ENCODE data around the gene NECAB2. TPM values are rescaled to one million over a fixed set of nuclear protein-coding genes. Genes with fewer than 3 reads are reported as not detected.
A peak's percentile ranks its signal among the peaks of the same experiment; 100 is the strongest.

Gene NECAB2
- total RNA-seq, 1 experiment from 2014 or later, result 0.55 TPM

- DNase-seq, result no peak
- no peaks in the 10 kb centered on the region for H3K36me3 ChIP-seq (replicated peaks; ENCODE audit: control insufficient read depth, insufficient read depth, low read length)
- no peaks in the 10 kb centered on the region for H3K27me3 ChIP-seq (ENCODE audit: control insufficient read depth, insufficient read depth, low read length)
- H3K4me3 ChIP-seq (ENCODE audit: insufficient read depth, low read depth, low read length), result no peak overlapping the region
Measured at GRCh38 chr16:84038469-84038868, 70.4 kb downstream of the NECAB2 start.

GRCh38 chr16:84039696-84040095 lies 71.7 kb downstream of the NECAB2 start:
- no peak overlapping the region for H3K4me3 ChIP-seq (ENCODE audit: insufficient read depth, low read depth, low read length)
- no peaks in the 10 kb centered on the region for H3K27me3 ChIP-seq (ENCODE audit: control insufficient read depth, insufficient read depth, low read length)
- no peaks in the 10 kb centered on the region for H3K36me3 ChIP-seq (replicated peaks; ENCODE audit: control insufficient read depth, insufficient read depth, low read length)
- no peak for DNase-seq

- H3K36me3 ChIP-seq (replicated peaks; ENCODE audit: control insufficient read depth, insufficient read depth, low read length), result no peaks in the 10 kb centered on the region
- H3K4me3 ChIP-seq (ENCODE audit: insufficient read depth, low read depth, low read length), result no peak overlapping the region
- DNase-seq, result no peak
- no peaks in the 10 kb centered on the region for H3K27me3 ChIP-seq (ENCODE audit: control insufficient read depth, insufficient read depth, low read length)
Measured at GRCh38 chr16:84040226-84040822, 72.3 kb downstream of the NECAB2 start.

- Histone ChIP-seq H3K36me3 (replicated peaks; ENCODE audit: control insufficient read depth, insufficient read depth, low read length) (no peaks in the 10 kb centered on the region), H3K27me3 (ENCODE audit: control insufficient read depth, insufficient read depth, low read length) (no peaks in the 10 kb centered on the region), H3K4me3 (ENCODE audit: insufficient read depth, low read depth, low read length) (no peak overlapping the region)
- peak; percentile 43 for DNase-seq
Measured at GRCh38 chr16:84040823-84041820, 73.1 kb downstream of the NECAB2 start.

- peak; percentile 50 for DNase-seq
- no peaks in the 10 kb centered on the region for H3K36me3 ChIP-seq (replicated peaks; ENCODE audit: control insufficient read depth, insufficient read depth, low read length)
- H3K4me3 ChIP-seq (ENCODE audit: insufficient read depth, low read depth, low read length), result no peak overlapping the region
- H3K27me3 ChIP-seq (ENCODE audit: control insufficient read depth, insufficient read depth, low read length), result no peaks in the 10 kb centered on the region
Measured at GRCh38 chr16:84041881-84042280, 73.8 kb downstream of the NECAB2 start.

- no peak within 1 kb of the TSS for H3K4me3 ChIP-seq (ENCODE audit: insufficient read depth, low read depth, low read length)
- DNase-seq, result no peak
- H3K27me3 ChIP-seq (ENCODE audit: control insufficient read depth, insufficient read depth, low read length), result no peaks in the 10 kb centered on the region
- H3K36me3 ChIP-seq (replicated peaks; ENCODE audit: control insufficient read depth, insufficient read depth, low read length), result no peaks in the 10 kb centered on the region
Measured at GRCh38 chr16:84042308-84042878, 74.3 kb downstream of the NECAB2 start, which contains the start of gene SLC38A8. TSS of gene SLC38A8 (minus strand) at chr16:84042795. CDS start at chr16:84042157, 638 bp downstream.

GRCh38 chr16:84042879-84043485 lies 74.9 kb downstream of the NECAB2 start:
- Histone ChIP-seq H3K4me3 (ENCODE audit: insufficient read depth, low read depth, low read length) (no peak overlapping the region), H3K27me3 (ENCODE audit: control insufficient read depth, insufficient read depth, low read length) (no peaks in the 10 kb centered on the region), H3K36me3 (replicated peaks; ENCODE audit: control insufficient read depth, insufficient read depth, low read length) (no peaks in the 10 kb centered on the region)
- peak; percentile 85 for DNase-seq

GRCh38 chr16:84043486-84044117 lies 75.6 kb downstream of the NECAB2 start:
- Histone ChIP-seq H3K27me3 (ENCODE audit: control insufficient read depth, insufficient read depth, low read length) (no peaks in the 10 kb centered on the region), H3K36me3 (replicated peaks; ENCODE audit: control insufficient read depth, insufficient read depth, low read length) (no peaks in the 10 kb centered on the region), H3K4me3 (ENCODE audit: insufficient read depth, low read depth, low read length) (no peak overlapping the region)
- peak; percentile 64 for DNase-seq

GRCh38 chr16:84044118-84044488 lies 76.1 kb downstream of the NECAB2 start:
- DNase-seq, result peak; percentile 83
- Histone ChIP-seq H3K27me3 (ENCODE audit: control insufficient read depth, insufficient read depth, low read length) (no peaks in the 10 kb centered on the region), H3K36me3 (replicated peaks; ENCODE audit: control insufficient read depth, insufficient read depth, low read length) (no peaks in the 10 kb centered on the region), H3K4me3 (ENCODE audit: insufficient read depth, low read depth, low read length) (no peak overlapping the region)

GRCh38 chr16:84045001-84045817 lies 77.2 kb downstream of the NECAB2 start:
- DNase-seq, result peak; percentile 58
- H3K4me3 ChIP-seq (ENCODE audit: insufficient read depth, low read depth, low read length), result no peak overlapping the region
- H3K36me3 ChIP-seq (replicated peaks; ENCODE audit: control insufficient read depth, insufficient read depth, low read length), result no peaks in the 10 kb centered on the region
- H3K27me3 ChIP-seq (ENCODE audit: control insufficient read depth, insufficient read depth, low read length), result no peaks in the 10 kb centered on the region

GRCh38 chr16:84045818-84046470 lies 77.9 kb downstream of the NECAB2 start:
- no peak overlapping the region for H3K4me3 ChIP-seq (ENCODE audit: insufficient read depth, low read depth, low read length)
- no peaks in the 10 kb centered on the region for H3K27me3 ChIP-seq (ENCODE audit: control insufficient read depth, insufficient read depth, low read length)
- DNase-seq, result no peak
- H3K36me3 ChIP-seq (replicated peaks; ENCODE audit: control insufficient read depth, insufficient read depth, low read length), result no peaks in the 10 kb centered on the region

GRCh38 chr16:84047206-84047605 lies 79.2 kb downstream of the NECAB2 start:
- H3K4me3 ChIP-seq (ENCODE audit: insufficient read depth, low read depth, low read length), result no peak overlapping the region
- no peaks in the 10 kb centered on the region; the same call in 1 of the 2 replicates for H3K36me3 ChIP-seq (replicated peaks; ENCODE audit: control insufficient read depth, insufficient read depth, low read length)
- no peak for DNase-seq
- H3K27me3 ChIP-seq (ENCODE audit: control insufficient read depth, insufficient read depth, low read length), result no peaks in the 10 kb centered on the region

GRCh38 chr16:84047626-84048025 lies 79.6 kb downstream of the NECAB2 start:
- no peaks in the 10 kb centered on the region; the same call in 1 of the 2 replicates for H3K36me3 ChIP-seq (replicated peaks; ENCODE audit: control insufficient read depth, insufficient read depth, low read length)
- no peaks in the 10 kb centered on the region for H3K27me3 ChIP-seq (ENCODE audit: control insufficient read depth, insufficient read depth, low read length)
- no peak for DNase-seq
- H3K4me3 ChIP-seq (ENCODE audit: insufficient read depth, low read depth, low read length), result no peak overlapping the region

Measured in H7 (cell line).